Testis (tissue), 2 donors: ENCODE data around the gene SERINC1.

ENCODE experiments used
- CTCF ChIP-seq, 3 experiments: fragments of 450-650 bp in 2 of 3; fragments of 200-600 bp in 1 of 3; sonication (generic) in 1 of 3; IDR thresholded peaks; one replicate each; pipeline ENCODE4 v1.5.1; 2016 to 2019; ENCODE audit warnings: antibody characterized with exemption in 3 of 3, mild to moderate bottlenecking in 2 of 3, moderate library complexity in 1 of 3
- POLR2A ChIP-seq: fragments of 450-650 bp; IDR thresholded peaks from one replicate; pipeline ENCODE4 v1.6.1; 2017; ENCODE audit warnings: antibody characterized with exemption, mild to moderate bottlenecking, moderate library complexity

GRCh38 chr6:122495612-122496011, 24.0 kb upstream of the SERINC1 start:
- no peak for TF ChIP-seq CTCF (IDR thresholded peaks at IDR 0.05)
- no peak for TF ChIP-seq POLR2A
